ENCODE measurements around the gene RANBP17. TPM values are rescaled to one million over a fixed set of nuclear protein-coding genes. Genes with fewer than 3 reads are reported as not detected.
"Not testable (repeated sequence)": the region's sequence is repeated elsewhere in the genome, so short reads cannot be mapped to it uniquely, and the experiment has no call there.

The RANBP17 gene
- total and polyA plus RNA-seq, 4 experiments from 2014 or later = not detected

DNA sequence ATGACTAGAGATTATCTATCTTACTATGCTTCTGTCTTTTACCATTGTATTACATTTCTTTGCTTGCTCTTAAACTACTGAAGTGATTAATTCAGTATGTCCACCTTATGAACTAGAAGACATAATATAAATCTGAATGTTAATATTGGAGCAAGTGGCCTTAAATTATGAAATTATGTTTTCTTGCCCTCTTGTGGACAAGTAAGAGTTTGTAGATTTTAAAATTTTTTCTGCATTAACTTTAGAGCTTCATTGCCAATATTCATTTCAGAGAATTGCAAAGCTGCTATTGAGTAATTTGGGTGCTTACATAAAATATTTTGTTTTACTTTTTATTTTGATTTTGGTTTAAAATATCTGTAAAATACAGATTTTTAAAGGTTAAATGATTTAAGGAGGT, 55.3 kb downstream of the RANBP17 start:
- DNase-seq = no peak
- Mint-ChIP-seq H3K4me3 (no peak overlapping the region), H3K4me1 (no peaks in the 10 kb centered on the region), H3K27me3 (no peaks in the 10 kb centered on the region), H3K36me3 (no peaks in the 10 kb centered on the region), H3K9me3 (peaks cover 0 to 3% (median 0%) of the 10 kb centered on the region in 8 donors), H3K27ac (no peak overlapping the region)
- no peak overlapping the region for H3K4me3 ChIP-seq (ENCODE audit: low read length in 2 of 2)
- ChIA-PET POLR2A (ENCODE audit: partially characterized antibody) (no interaction called here), CTCF (ENCODE audit: partially characterized antibody) (no interaction called here)
- H3K36me3 ChIP-seq (ENCODE audit: insufficient read depth, low read length) = no peaks in the 10 kb centered on the region
- H3K4me1 ChIP-seq (ENCODE audit: insufficient read depth, low read length) = no peaks in the 10 kb centered on the region
- H3K27me3 ChIP-seq (ENCODE audit: insufficient read depth, low read length) = no peaks in the 10 kb centered on the region
- intact Hi-C loops (cut with micrococcal nuclease) = no loop called here
- H3K9me3 ChIP-seq (ENCODE audit: control insufficient read depth in 1 of 2, low read length in 2 of 2) = no peaks in the 10 kb centered on the region
- H3K27ac ChIP-seq (ENCODE audit: low read depth, low read length) = no peak overlapping the region

DNA sequence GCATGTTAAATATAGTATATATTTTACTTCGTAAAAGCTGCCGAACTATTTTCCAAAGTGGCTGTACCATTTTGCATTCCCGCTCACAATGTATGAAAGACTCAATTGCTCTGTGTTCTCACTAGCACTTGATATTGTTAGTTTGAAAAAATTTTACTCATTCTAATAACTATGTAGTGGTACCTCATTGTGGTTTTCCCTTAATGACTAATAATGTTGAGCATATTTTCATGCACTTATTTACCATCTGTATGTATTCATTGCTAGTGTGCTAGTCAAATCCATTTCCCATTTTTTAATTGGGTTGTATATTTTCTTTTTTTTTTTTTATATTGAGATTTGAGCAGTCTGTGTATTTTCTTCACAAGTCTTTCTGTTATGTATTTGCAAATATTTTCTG, 58.4 kb downstream of the RANBP17 start:
- no peaks in the 10 kb centered on the region for H3K4me1 Mint-ChIP-seq
- Histone ChIP-seq H3K27ac (ENCODE audit: low read depth, low read length) (no peak overlapping the region), H3K4me3 (ENCODE audit: low read length in 2 of 2) (no peak overlapping the region), H3K36me3 (ENCODE audit: insufficient read depth, low read length) (no peaks in the 10 kb centered on the region), H3K9me3 (ENCODE audit: control insufficient read depth in 1 of 2, low read length in 2 of 2) (no peaks in the 10 kb centered on the region), H3K27me3 (ENCODE audit: insufficient read depth, low read length) (no peaks in the 10 kb centered on the region), H3K4me1 (ENCODE audit: insufficient read depth, low read length) (no peaks in the 10 kb centered on the region)
- no peaks in the 10 kb centered on the region for H3K36me3 Mint-ChIP-seq
- POLR2A ChIA-PET (ENCODE audit: partially characterized antibody) = no interaction called here
- CTCF ChIA-PET (ENCODE audit: partially characterized antibody) = no interaction called here
- no peak overlapping the region for H3K4me3 Mint-ChIP-seq
- peaks cover 0 to 4% (median 0%) of the 10 kb centered on the region in 8 donors for H3K9me3 Mint-ChIP-seq
- H3K27ac Mint-ChIP-seq = no peak overlapping the region
- DNase-seq = no peak
- intact Hi-C loops (cut with micrococcal nuclease) = no loop called here
- no peaks in the 10 kb centered on the region for H3K27me3 Mint-ChIP-seq

DNA sequence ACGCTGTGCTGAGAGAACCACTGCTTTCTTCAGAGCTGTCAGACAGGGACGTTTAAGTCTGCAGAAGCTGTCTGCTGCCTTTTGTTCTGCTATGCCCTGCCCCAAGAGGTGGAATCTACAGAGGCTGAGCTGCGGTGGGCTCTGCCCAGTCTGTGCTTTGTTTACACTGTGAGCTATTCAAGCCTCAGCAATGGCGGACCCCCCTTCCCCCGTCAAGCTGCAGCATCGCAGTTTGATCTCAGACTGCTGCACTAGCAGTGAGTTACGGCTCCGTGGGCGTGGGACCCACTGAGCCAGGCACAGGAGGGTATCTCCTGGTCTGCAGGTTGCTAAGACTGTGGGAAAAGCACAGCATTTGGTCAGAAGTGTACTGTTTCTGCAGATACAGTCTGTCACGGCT, 60.5 kb downstream of the RANBP17 start:
- POLR2A ChIA-PET (ENCODE audit: partially characterized antibody); H3K4me1 ChIP-seq (ENCODE audit: insufficient read depth, low read length); CTCF ChIA-PET (ENCODE audit: partially characterized antibody); H3K27me3 ChIP-seq (ENCODE audit: insufficient read depth, low read length); H3K9me3 ChIP-seq (ENCODE audit: control insufficient read depth in 1 of 2, low read length in 2 of 2); H3K4me3 ChIP-seq (ENCODE audit: low read length in 2 of 2); H3K27me3 Mint-ChIP-seq; H3K27ac ChIP-seq (ENCODE audit: low read depth, low read length); H3K27ac Mint-ChIP-seq; H3K4me3 Mint-ChIP-seq; intact Hi-C loops (cut with micrococcal nuclease); H3K36me3 ChIP-seq (ENCODE audit: insufficient read depth, low read length); DNase-seq; H3K9me3 Mint-ChIP-seq; H3K36me3 Mint-ChIP-seq; H3K4me1 Mint-ChIP-seq: not testable (repeated sequence)

DNA sequence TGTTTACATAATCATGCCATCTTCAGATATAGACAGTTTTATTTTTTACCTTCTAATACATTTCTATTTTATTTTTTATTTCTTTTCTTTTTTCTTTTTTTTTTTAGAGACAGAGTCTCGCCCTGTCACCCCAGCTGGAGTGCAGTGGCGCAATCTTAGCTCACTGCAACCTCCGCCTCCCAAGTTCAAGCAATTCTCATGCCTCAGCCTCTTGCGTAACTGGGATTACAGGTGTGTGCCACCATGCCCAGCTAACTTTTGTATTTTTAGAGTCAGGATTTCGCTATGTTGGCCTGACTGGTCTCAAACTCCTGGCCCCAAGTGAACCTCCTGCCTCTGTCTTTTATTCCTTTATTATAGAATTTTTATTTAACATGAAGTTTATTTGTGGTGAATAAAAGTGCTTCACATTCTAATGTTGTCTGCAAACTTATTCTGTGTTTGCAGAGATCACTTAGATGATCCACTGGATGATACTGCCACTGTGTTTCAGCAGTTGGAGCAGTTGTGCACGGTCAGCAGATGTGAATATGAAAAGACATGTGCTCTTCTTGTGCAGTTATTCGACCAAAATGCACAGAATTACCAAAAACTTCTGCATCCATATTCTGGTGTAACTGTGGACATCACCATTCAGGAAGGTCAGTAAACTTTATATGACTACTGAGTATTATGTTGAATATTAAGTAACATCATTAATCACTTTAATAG, 62.2 kb downstream of the RANBP17 start:
- POLR2A ChIA-PET (ENCODE audit: partially characterized antibody) = no interaction called here
- H3K4me3 Mint-ChIP-seq = no peak overlapping the region
- H3K9me3 ChIP-seq (ENCODE audit: control insufficient read depth in 1 of 2, low read length in 2 of 2) = no peaks in the 10 kb centered on the region

DNA sequence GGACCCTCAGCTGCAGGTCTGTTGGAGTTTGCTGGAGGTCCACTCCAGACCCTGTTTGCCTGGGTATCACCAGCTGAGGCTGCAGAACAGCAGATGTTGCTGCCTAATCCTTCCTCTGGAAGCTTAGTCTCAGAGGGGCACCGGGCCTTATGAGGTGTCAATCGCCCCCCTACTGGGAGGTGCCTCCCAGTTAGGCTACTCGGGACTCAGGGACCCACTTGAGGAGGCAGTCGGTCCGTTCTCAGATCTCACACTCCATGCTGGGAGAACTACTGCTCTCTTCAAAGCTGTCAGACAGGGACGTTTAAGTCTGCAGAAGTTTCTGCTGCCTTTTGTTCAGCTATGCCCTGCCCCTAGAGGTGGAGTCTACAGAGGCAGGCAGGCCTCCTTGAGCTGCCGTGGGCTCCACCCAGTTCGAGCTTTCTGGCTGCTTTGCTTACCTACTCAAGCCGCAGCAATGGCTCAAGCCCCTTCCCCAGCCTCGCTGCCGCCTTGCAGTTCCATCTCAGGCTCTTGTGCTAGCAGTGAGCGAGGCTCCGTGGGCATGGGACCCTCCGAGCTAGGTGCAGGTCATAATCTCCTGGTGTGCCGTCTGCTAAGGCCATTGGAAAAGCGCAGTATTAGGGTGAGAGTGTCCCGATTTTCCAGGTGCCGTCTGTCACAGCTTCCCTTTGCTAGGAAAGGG, 73.9 kb downstream of the RANBP17 start:
- H3K4me3 ChIP-seq (ENCODE audit: low read length in 2 of 2); H3K27ac Mint-ChIP-seq; CTCF ChIA-PET (ENCODE audit: partially characterized antibody); H3K27me3 Mint-ChIP-seq; H3K36me3 Mint-ChIP-seq; H3K4me3 Mint-ChIP-seq; H3K4me1 Mint-ChIP-seq; H3K4me1 ChIP-seq (ENCODE audit: insufficient read depth, low read length); H3K27ac ChIP-seq (ENCODE audit: low read depth, low read length); H3K36me3 ChIP-seq (ENCODE audit: insufficient read depth, low read length); H3K27me3 ChIP-seq (ENCODE audit: insufficient read depth, low read length); POLR2A ChIA-PET (ENCODE audit: partially characterized antibody); DNase-seq; H3K9me3 ChIP-seq (ENCODE audit: control insufficient read depth in 1 of 2, low read length in 2 of 2); intact Hi-C loops (cut with micrococcal nuclease): not testable (repeated sequence)
- peaks cover 0 to 14% (median 5%) of the 10 kb centered on the region in 8 donors for H3K9me3 Mint-ChIP-seq

More for the DNA sequence above, 62.2 kb downstream of the RANBP17 start:
- Mint-ChIP-seq H3K27ac (no peak overlapping the region), H3K4me1 (no peaks in the 10 kb centered on the region), H3K27me3 (no peaks in the 10 kb centered on the region), H3K36me3 (no peaks in the 10 kb centered on the region), H3K9me3 (peaks cover 0 to 5% (median 0%) of the 10 kb centered on the region in 8 donors)
- Histone ChIP-seq H3K4me3 (ENCODE audit: low read length in 2 of 2) (no peak overlapping the region), H3K4me1 (ENCODE audit: insufficient read depth, low read length) (no peaks in the 10 kb centered on the region), H3K36me3 (ENCODE audit: insufficient read depth, low read length) (no peaks in the 10 kb centered on the region), H3K27ac (ENCODE audit: low read depth, low read length) (no peak overlapping the region), H3K27me3 (ENCODE audit: insufficient read depth, low read length) (no peaks in the 10 kb centered on the region)
- intact Hi-C loops (cut with micrococcal nuclease) = no loop called here
- CTCF ChIA-PET (ENCODE audit: partially characterized antibody) = no interaction called here
- DNase-seq = no peak

DNA sequence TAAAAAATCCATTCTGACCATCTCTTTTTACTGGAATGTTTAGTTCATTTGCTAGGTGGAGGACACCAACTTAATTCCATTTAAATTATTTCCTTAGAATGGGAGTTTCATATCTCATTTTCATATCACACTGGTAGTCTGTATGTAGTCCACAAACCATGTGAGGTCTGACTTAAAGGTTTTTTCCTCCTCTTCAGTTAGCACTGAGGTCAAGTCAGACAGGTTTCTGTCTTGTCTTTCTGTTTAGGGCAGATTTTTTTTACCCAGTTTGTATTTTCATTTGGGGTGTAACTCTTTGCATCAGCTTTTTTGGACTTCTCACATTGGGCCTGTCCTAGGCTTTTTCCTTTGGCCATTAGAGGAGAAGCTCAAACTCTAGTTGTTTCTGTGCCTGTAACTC, 75.3 kb downstream of the RANBP17 start:
- Histone ChIP-seq H3K27me3 (ENCODE audit: insufficient read depth, low read length) (no peaks in the 10 kb centered on the region), H3K4me3 (ENCODE audit: low read length in 2 of 2) (no peak overlapping the region), H3K36me3 (ENCODE audit: insufficient read depth, low read length) (no peaks in the 10 kb centered on the region), H3K9me3 (ENCODE audit: control insufficient read depth in 1 of 2, low read length in 2 of 2) (no peaks in the 10 kb centered on the region), H3K27ac (ENCODE audit: low read depth, low read length) (no peak overlapping the region), H3K4me1 (ENCODE audit: insufficient read depth, low read length) (no peaks in the 10 kb centered on the region)
- H3K9me3 Mint-ChIP-seq = peaks cover 0 to 10% (median 5%) of the 10 kb centered on the region in 8 donors
- POLR2A ChIA-PET (ENCODE audit: partially characterized antibody) = no interaction called here
- H3K4me1 Mint-ChIP-seq = no peaks in the 10 kb centered on the region
- DNase-seq = no peak
- H3K4me3 Mint-ChIP-seq = no peak overlapping the region
- H3K27ac Mint-ChIP-seq = peak overlapping the region in 1 of 7 donors; percentile 65
- no peaks in the 10 kb centered on the region for H3K36me3 Mint-ChIP-seq
- CTCF ChIA-PET (ENCODE audit: partially characterized antibody) = no interaction called here
- intact Hi-C loops (cut with micrococcal nuclease) = no loop called here
- H3K27me3 Mint-ChIP-seq = peaks cover 2 to 4% of the 10 kb centered on the region in 2 donors

DNA sequence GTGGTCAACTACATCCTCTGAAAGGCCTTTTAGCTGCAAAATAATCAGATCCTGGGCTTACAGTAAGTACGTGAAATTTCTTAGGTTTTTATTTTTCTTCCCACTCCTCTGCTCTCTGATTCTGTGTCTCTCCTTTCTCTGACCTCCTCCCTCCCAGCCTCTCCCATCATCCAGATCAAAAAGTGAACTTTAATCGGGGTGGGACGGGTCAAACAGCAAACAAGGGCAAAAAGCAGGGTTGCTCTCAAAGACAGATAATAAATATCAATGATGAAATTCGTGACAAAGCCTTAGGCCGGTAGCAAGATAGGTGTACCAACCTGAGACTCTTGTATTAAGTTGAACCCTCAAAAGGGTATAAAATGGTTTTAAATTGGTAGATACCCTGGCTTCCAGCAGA, 76.1 kb downstream of the RANBP17 start:
- Histone ChIP-seq H3K9me3 (ENCODE audit: control insufficient read depth in 1 of 2, low read length in 2 of 2) (no peaks in the 10 kb centered on the region), H3K36me3 (ENCODE audit: insufficient read depth, low read length) (no peaks in the 10 kb centered on the region), H3K27me3 (ENCODE audit: insufficient read depth, low read length) (no peaks in the 10 kb centered on the region), H3K4me1 (ENCODE audit: insufficient read depth, low read length) (no peaks in the 10 kb centered on the region), H3K27ac (ENCODE audit: low read depth, low read length) (no peak overlapping the region), H3K4me3 (ENCODE audit: low read length in 2 of 2) (no peak overlapping the region)
- POLR2A ChIA-PET (ENCODE audit: partially characterized antibody) = no interaction called here
- Mint-ChIP-seq H3K36me3 (no peaks in the 10 kb centered on the region), H3K4me1 (no peaks in the 10 kb centered on the region), H3K27me3 (peaks cover 2 to 4% of the 10 kb centered on the region in 2 donors), H3K9me3 (peaks cover 0 to 9% (median 5%) of the 10 kb centered on the region in 8 donors), H3K4me3 (no peak overlapping the region), H3K27ac (no peak overlapping the region)
- CTCF ChIA-PET (ENCODE audit: partially characterized antibody) = no interaction called here
- intact Hi-C loops (cut with micrococcal nuclease) = no loop called here
- DNase-seq = no peak
